Stomach (tissue), 4 donors: Measurements from ENCODE around the gene PDGFRB.

Source experiments
- EP300 ChIP-seq: sonication (generic); formaldehyde crosslinking; IDR thresholded peaks from one replicate; pipeline ENCODE4 v1.6.1; 2017; ENCODE audit warnings: antibody characterized with exemption
- POLR2A ChIP-seq, 4 donors: fragments of 450-650 bp; IDR thresholded peaks; one replicate each; pipeline ENCODE4 v1.6.1; 2016; ENCODE audit warnings: antibody characterized with exemption in 4 of 4, control low read depth in 2 of 4, mild to moderate bottlenecking in 1 of 4, moderate library complexity in 1 of 4
- TF ChIP-seq, protein P1 (sequence below), 7 experiments: fragments of 450-650 bp in 4 of 7; fragments of 200-600 bp in 3 of 7; sonication (generic) in 3 of 7; IDR thresholded peaks; one replicate each; pipeline ENCODE4 v1.5.1; 2016 to 2019; ENCODE audit warnings: antibody characterized with exemption in 7 of 7, control low read depth in 2 of 7, mild to moderate bottlenecking in 1 of 7

DNA sequence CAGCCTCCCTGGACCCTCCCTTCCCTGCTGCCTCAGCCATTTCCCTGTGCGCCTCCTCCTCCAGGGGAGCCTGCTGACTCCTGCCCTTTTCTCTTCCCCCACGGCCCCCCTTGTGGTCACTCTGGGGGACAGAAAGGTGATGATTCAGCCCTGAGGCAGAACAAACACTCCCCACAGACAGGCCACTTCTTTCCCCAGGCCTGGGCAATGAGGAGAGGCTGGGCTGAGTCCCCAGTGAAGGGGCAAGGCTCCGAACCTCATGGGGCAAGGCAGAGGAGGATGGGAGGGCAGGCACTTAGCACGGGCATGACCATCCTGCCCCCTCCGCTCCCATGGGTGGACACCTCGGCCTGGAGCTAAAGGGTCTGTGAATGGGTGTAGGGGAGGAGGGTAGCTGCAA is 90.3 kb downstream of the PDGFRB start:
- TF ChIP-seq, protein P1, sequence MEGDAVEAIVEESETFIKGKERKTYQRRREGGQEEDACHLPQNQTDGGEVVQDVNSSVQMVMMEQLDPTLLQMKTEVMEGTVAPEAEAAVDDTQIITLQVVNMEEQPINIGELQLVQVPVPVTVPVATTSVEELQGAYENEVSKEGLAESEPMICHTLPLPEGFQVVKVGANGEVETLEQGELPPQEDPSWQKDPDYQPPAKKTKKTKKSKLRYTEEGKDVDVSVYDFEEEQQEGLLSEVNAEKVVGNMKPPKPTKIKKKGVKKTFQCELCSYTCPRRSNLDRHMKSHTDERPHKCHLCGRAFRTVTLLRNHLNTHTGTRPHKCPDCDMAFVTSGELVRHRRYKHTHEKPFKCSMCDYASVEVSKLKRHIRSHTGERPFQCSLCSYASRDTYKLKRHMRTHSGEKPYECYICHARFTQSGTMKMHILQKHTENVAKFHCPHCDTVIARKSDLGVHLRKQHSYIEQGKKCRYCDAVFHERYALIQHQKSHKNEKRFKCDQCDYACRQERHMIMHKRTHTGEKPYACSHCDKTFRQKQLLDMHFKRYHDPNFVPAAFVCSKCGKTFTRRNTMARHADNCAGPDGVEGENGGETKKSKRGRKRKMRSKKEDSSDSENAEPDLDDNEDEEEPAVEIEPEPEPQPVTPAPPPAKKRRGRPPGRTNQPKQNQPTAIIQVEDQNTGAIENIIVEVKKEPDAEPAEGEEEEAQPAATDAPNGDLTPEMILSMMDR (IDR thresholded peaks at IDR 0.05) = no peak
- no peak for TF ChIP-seq POLR2A (IDR thresholded peaks at IDR 0.05)
- no peak for TF ChIP-seq EP300
